Astrocyte (in vitro differentiated cells and primary cell): ENCODE data around the gene MYL7. TPM values are rescaled to one million over a fixed set of nuclear protein-coding genes. Genes with fewer than 3 reads are reported as not detected.

Source experiments
- DNase-seq: peaks from one replicate; pipeline ENCODE4 v3.0.0-alpha.2; 2010; ENCODE audit warnings: low read depth
- FAIRE-seq: peaks from 2 replicates; lab custom pipeline; 2011; peaks lifted over from hg19 to GRCh38; lab: Jason Lieb, UNC
- H2AFZ ChIP-seq: 2 replicates; pipeline ENCODE4 v1.6.0; 2012; ENCODE audit warnings: low read depth, low read length, inconsistent platforms
- H3K27ac ChIP-seq: 2 replicates; pipeline ENCODE4 v1.5.1; 2011; ENCODE audit warnings: low read depth, low read length, inconsistent platforms
- H3K27me3 ChIP-seq: 2 replicates; pipeline ENCODE4 v1.6.0; 2011; ENCODE audit warnings: low read length, inconsistent platforms; ENCODE audit not compliant: insufficient read depth
- H3K36me3 ChIP-seq: 2 replicates; pipeline ENCODE4 v1.5.1; 2011; ENCODE audit warnings: low read length, inconsistent platforms; ENCODE audit not compliant: insufficient read depth
- H3K4me1 ChIP-seq: 2 replicates; pipeline ENCODE4 v1.5.1; 2011; ENCODE audit warnings: low read length, inconsistent platforms; ENCODE audit not compliant: insufficient read depth
- H3K4me2 ChIP-seq: 2 replicates; pipeline ENCODE4 v1.6.0; 2012; ENCODE audit warnings: low read length, inconsistent platforms
- H3K4me3 ChIP-seq: 2 replicates; pipeline ENCODE4 v1.5.1; 2011; ENCODE audit warnings: low read depth, mild to moderate bottlenecking, low read length, inconsistent platforms; ENCODE audit not compliant: insufficient read depth
- H3K79me2 ChIP-seq: 2 replicates; pipeline ENCODE4 v1.6.0; 2012; ENCODE audit warnings: mild to moderate bottlenecking, low read length, inconsistent platforms; ENCODE audit not compliant: insufficient read depth
- H3K9ac ChIP-seq: 2 replicates; pipeline ENCODE4 v1.6.0; 2012; ENCODE audit warnings: mild to moderate bottlenecking, low read length, inconsistent platforms
- H3K9me3 ChIP-seq: 2 replicates; pipeline ENCODE4 v1.5.1; 2012; ENCODE audit warnings: low read depth, mild to moderate bottlenecking, low read length, inconsistent platforms; ENCODE audit not compliant: insufficient read depth
- H4K20me1 ChIP-seq: 2 replicates; pipeline ENCODE4 v1.6.0; 2012; ENCODE audit warnings: low read length, inconsistent platforms; ENCODE audit not compliant: insufficient read depth
- H3K27ac Mint-ChIP-seq: one replicate; pipeline ENCODE4 v1.8.0; 2021; ENCODE audit warnings: mild to moderate bottlenecking, mixed read lengths; ENCODE audit not compliant: unreplicated experiment
- H3K27me3 Mint-ChIP-seq: one replicate; pipeline ENCODE4 v1.8.0; 2021; ENCODE audit warnings: low read depth, mixed read lengths; ENCODE audit not compliant: unreplicated experiment
- H3K36me3 Mint-ChIP-seq: one replicate; pipeline ENCODE4 v1.8.0; 2021; ENCODE audit warnings: low read depth, mixed read lengths; ENCODE audit not compliant: unreplicated experiment
- H3K4me1 Mint-ChIP-seq: one replicate; pipeline ENCODE4 v1.8.0; 2021; ENCODE audit warnings: low read depth, mixed read lengths; ENCODE audit not compliant: unreplicated experiment
- H3K4me3 Mint-ChIP-seq: one replicate; pipeline ENCODE4 v1.8.0; 2021; ENCODE audit warnings: mild to moderate bottlenecking, moderate library complexity, mixed read lengths; ENCODE audit not compliant: unreplicated experiment
- H3K9me3 Mint-ChIP-seq: one replicate; pipeline ENCODE4 v1.8.0; 2021; ENCODE audit warnings: mild to moderate bottlenecking, mixed read lengths; ENCODE audit not compliant: unreplicated experiment
- CTCF ChIP-seq: IDR thresholded peaks from 2 replicates; pipeline ENCODE4 v1.5.1; 2011; ENCODE audit warnings: low read depth, mild to moderate bottlenecking, inconsistent platforms, low read length, moderate library complexity; ENCODE audit not compliant: insufficient read depth
- EZH2 ChIP-seq: IDR thresholded peaks from 2 replicates; pipeline ENCODE4 v1.6.1; 2012; ENCODE audit warnings: mild to moderate bottlenecking, low read length, inconsistent platforms; ENCODE audit not compliant: insufficient read depth
- total RNA-seq: library from RNA; stranded (reverse); gene quantifications from 2 replicates; pipeline ENCODE4 v1.2.1, GENCODE V29; 2021

MYL7 gene
- total RNA-seq, 1 donor from 2014 or later, result 60.0 TPM

GRCh38 chr7:44100458-44101302 is 40.5 kb downstream of the MYL7 start:
- Histone ChIP-seq H3K9ac (peak overlapping the region; percentile 33), H3K27ac (peak overlapping the region; percentile 50), H3K9me3 (no peaks in the 10 kb centered on the region), H3K4me1 (peaks cover 25% of the 10 kb centered on the region), H3K36me3 (no peaks in the 10 kb centered on the region), H3K27me3 (no peaks in the 10 kb centered on the region), H3K4me3 (no peak overlapping the region), H2AFZ (peak overlapping the region; percentile 47), H4K20me1 (peaks cover 7% of the 10 kb centered on the region), H3K79me2 (peaks cover 9% of the 10 kb centered on the region), H3K4me2 (peak overlapping the region; percentile 13)
- Mint-ChIP-seq H3K27ac (peak overlapping the region; percentile 95), H3K36me3 (peaks cover 1% of the 10 kb centered on the region), H3K4me3 (peak overlapping the region; percentile 9), H3K9me3 (no peaks in the 10 kb centered on the region), H3K27me3 (no peaks in the 10 kb centered on the region), H3K4me1 (peaks cover 27% of the 10 kb centered on the region)
- DNase-seq (peak; percentile 84), FAIRE-seq (peak; percentile 5)
- TF ChIP-seq EZH2, result no peak

GRCh38 chr7:44099669-44100068 is 41.5 kb downstream of the MYL7 start:
- no peak for FAIRE-seq
- H3K4me1 Mint-ChIP-seq, result peaks cover 28% of the 10 kb centered on the region

More at GRCh38 chr7:44099669-44100068, 41.5 kb downstream of the MYL7 start:
- Histone ChIP-seq H3K27me3 (no peaks in the 10 kb centered on the region), H3K4me1 (peaks cover 17% of the 10 kb centered on the region), H4K20me1 (no peaks in the 10 kb centered on the region), H3K4me2 (no peak overlapping the region), H3K27ac (no peak overlapping the region), H3K79me2 (no peaks in the 10 kb centered on the region), H2AFZ (no peak overlapping the region), H3K9ac (no peak overlapping the region), H3K4me3 (no peak overlapping the region), H3K9me3 (no peaks in the 10 kb centered on the region), H3K36me3 (no peaks in the 10 kb centered on the region)
- Mint-ChIP-seq H3K27ac (peak overlapping the region; percentile 95), H3K9me3 (no peaks in the 10 kb centered on the region), H3K36me3 (no peaks in the 10 kb centered on the region), H3K4me3 (peak overlapping the region; percentile 27), H3K27me3 (no peaks in the 10 kb centered on the region)
- no peak for DNase-seq
- no peak for TF ChIP-seq CTCF
- TF ChIP-seq EZH2, result no peak
